Epithelial cell of proximal tubule (primary cell): ENCODE data around the gene COBL. TPM values are rescaled to one million over a fixed set of nuclear protein-coding genes. Genes with fewer than 3 reads are reported as not detected.

Source experiments
- DNase-seq: peaks from one replicate; pipeline ENCODE4 v3.0.0-alpha.2; 2011; ENCODE audit warnings: low read depth
- H3K4me3 ChIP-seq: 2 replicates; pipeline ENCODE4 v1.5.1; 2011; ENCODE audit warnings: low read depth, mild to moderate bottlenecking, low read length
- total RNA-seq: library from RNA; depleted of rRNA; stranded (reverse); fragments of >200 nt; gene quantifications from 2 replicates; pipeline ENCODE4 v1.2.3, GENCODE V29; 2015
- TF ChIP-seq, protein P1 (sequence below): conservative IDR thresholded peaks from 2 replicates; pipeline ENCODE4 v1.5.1; 2012; ENCODE audit warnings: low read depth, mild to moderate bottlenecking, low read length

The COBL gene
- total RNA-seq, 1 donor from 2014 or later = 6.6 TPM

DNA sequence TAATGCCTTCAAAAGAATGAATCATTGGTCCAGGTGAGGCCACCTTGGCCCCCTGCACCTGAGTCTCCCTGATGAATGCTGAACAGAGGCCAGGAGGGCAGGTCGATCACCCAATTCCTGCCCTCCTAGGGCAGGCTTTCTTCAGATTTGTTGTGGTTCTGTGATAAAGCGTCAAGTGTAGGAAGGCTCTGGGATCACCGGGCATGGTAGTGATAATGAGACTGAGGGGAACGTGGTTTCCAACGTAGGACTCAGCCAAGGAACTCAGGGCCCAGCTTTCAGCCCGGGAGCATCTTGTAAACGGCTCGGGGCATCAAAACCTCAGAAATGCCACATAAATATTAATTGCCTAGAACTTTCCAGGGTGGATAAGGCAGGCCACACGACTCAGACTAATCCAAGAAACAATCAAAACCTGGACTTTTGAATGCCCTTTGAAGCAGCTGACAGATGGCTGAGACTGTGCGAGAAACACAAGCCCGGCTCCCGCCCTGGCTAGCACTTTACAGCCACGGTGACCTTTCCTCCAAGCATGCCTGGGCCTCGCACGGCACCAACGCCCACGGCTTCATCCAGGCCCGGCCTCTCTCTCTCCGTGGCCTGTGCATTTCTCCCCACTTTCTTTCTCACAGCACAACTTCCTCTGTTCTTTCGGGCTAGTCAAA lies 294.6 kb downstream of the COBL start:
- DNase-seq = no peak
- TF ChIP-seq, protein P1, sequence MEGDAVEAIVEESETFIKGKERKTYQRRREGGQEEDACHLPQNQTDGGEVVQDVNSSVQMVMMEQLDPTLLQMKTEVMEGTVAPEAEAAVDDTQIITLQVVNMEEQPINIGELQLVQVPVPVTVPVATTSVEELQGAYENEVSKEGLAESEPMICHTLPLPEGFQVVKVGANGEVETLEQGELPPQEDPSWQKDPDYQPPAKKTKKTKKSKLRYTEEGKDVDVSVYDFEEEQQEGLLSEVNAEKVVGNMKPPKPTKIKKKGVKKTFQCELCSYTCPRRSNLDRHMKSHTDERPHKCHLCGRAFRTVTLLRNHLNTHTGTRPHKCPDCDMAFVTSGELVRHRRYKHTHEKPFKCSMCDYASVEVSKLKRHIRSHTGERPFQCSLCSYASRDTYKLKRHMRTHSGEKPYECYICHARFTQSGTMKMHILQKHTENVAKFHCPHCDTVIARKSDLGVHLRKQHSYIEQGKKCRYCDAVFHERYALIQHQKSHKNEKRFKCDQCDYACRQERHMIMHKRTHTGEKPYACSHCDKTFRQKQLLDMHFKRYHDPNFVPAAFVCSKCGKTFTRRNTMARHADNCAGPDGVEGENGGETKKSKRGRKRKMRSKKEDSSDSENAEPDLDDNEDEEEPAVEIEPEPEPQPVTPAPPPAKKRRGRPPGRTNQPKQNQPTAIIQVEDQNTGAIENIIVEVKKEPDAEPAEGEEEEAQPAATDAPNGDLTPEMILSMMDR = no peak
- no peak overlapping the region for H3K4me3 ChIP-seq

DNA sequence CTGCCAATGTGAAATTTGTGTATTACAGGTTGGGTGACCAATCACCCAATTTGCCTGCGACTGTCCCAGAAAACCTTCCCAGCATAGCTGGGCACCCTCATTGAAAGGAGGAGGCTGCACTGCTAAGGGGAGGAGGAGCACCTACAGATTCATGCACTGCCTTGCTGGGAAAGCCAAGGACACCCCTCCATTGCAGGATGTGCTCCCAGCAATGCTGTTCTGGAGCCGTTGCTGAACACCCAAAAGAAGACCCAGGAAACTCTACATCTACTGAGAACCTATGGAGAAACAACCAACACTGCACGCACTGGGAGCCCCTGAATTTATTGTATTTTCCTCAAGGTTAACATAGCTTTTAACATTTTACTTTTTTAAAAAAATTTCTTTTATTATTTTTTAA lies 295.7 kb downstream of the COBL start:
- DNase-seq = no peak
- TF ChIP-seq, protein P1 = no peak
- no peak overlapping the region for H3K4me3 ChIP-seq

DNA sequence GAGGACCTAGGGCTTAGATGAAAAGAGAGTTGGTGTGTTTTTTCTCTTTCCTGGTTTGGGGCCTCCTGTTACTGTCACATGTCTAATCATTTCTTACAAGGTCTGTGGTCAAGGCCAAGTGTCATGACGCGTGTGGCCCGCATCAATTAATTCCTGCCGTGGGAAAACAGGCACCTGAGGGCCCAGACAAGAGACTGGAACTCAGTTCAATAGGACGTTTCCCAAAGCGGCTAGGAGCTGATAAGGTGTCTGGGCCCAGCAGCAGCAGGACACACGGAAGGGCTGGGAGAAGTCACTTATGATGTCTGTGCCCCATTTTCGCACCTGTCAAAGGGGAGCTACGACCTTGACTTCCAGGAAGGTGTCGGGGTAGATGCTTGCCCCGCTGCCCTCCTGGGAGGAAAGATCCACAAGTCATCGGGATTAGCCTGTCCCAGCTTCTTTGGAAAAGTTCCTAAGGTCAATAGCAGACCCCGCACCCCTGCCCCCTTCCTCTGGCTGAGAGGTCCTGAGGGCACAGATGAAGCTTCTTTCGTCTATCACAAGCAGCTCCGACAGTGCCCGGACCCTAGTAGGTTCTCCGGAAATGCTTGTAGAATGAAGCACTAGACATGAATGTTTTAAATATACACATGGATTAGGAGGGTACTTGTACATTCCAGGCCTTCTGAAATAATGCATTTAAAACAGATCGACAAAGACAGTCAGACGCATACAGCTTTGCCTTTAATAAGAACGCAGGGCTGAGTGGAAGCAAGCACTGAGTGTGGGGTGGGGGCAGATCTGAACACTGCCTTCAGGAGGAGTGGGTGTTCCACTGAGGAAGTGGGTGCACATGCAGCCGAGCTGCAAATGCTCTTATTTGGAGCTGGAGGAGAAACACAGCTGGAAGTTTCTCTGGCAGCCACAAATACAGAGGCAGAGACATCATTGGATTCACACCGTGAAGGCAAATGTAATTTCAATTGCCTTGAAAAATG lies 296.4 kb downstream of the COBL start:
- H3K4me3 ChIP-seq = no peak overlapping the region
- TF ChIP-seq, protein P1 = no peak
- no peak for DNase-seq

DNA sequence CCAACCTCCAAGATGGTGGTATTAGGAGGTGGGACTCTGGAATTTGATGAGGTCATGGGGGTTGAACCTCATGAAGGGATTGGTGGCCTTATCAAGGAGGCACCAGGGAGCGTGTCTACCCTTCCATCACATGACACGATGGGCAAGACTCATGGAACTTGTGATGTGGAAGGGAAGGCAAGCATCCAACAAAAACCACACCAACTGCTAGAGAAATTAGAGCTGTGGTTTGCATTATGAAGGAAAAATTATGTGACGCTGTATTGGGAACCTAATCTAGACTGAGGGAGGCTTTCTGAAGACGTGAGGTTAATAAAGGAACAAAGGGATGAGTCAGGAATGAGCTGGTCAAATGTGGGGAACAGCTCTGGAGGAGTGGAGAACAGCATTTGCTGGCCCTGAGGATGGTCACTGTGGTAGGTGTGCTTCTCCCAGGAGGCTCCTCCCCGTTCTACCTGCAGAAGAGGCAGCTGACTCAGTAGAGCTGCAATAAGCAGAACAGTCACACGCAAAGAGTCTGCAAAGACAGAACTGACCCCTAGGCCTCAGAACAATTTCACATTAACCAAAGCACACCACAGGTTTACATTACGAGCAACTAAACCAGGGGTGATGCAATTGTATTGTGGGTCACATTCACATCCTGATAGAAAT lies 297.3 kb downstream of the COBL start:
- no peak overlapping the region for H3K4me3 ChIP-seq
- DNase-seq = no peak
- TF ChIP-seq, protein P1 = no peak

DNA sequence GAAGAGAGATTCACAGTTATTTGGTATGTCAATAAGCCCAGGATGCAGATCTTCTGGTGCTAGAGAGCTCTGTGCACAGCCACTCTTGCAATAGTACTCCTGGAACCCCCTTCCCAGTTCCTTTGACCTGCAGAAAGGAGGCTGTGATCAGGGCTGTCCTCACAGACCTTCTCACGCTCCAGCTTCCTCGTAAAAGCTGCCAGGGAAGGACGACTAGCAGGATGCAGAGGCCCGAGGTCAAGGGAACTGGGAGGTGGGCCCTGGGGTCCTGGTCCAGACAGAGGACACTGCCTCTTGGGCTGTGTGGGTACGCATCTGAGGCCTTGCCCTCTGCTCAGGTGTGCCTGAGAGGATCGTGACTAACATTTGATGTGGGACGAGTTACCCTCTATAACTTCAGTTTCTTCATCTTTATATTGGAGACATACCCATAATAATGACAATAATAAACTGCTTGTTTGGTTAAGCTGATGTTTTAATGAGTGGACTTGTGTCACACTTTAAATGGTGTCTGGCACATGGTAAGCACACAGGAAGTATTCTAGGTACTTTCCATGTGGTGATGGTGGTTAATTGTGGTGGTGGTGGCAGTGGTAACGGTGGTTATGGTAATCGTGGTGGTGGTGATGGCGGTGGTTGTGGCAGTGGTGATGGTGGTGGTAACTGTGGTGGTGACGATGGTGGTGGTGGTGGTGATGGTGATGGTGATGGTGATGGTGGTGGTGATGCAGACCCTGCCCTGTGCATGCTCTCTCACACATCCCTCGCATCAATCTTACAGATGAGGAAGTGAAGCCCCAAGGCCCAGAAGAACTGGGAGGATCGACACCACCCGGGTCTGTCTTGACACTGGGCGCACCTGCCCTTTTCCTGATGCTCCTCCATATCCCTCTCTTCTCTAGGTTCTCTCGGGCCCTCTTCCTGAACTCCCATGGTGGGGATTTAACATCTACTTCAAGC lies 298.8 kb downstream of the COBL start:
- no peak for DNase-seq
- no peak overlapping the region for H3K4me3 ChIP-seq
- TF ChIP-seq, protein P1 = no peak

DNA sequence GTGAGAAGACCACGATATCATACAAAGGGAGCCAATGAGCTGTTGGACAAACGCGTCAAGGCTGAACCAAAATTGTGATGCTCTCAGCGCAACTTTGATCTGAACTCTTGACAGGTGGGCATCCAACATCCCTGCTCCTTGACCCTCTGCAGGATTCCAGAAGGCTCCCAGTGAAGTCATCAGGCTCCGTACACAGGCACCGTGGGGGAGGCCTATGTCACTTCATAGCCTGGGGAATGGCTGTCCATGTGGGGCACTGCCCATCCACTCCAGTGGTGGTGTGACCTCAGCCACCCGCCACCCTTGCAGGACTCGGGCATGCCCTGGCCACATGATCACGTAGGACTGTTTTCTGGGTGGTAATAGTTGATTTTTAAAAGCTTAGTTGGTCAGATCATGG lies 300.1 kb downstream of the COBL start:
- H3K4me3 ChIP-seq = no peak overlapping the region
- no peak for DNase-seq
- TF ChIP-seq, protein P1 = no peak
